HepG2 (cell line): Measurements from ENCODE around the gene KAZN. TPM values are rescaled to one million over a fixed set of nuclear protein-coding genes. Genes with fewer than 3 reads are reported as not detected.
A peak's percentile ranks its signal among the peaks of the same experiment; 100 is the strongest.

Experiments
- CCDC6 ChIP-seq: sonication (generic); formaldehyde crosslinking; IDR thresholded peaks from 2 replicates; pipeline ENCODE4 v1.8.1; 2022; ENCODE audit warnings: mild to moderate bottlenecking, missing genetic modification reagents, moderate library complexity
- FOXA1 ChIP-seq, 2 experiments: fragments of 450-650 bp in 1 of 2; sonication (generic) in 1 of 2; formaldehyde crosslinking in 1 of 2; IDR thresholded peaks; 2 replicates each; pipeline versions ENCODE4 v1.4.0 to v1.6.1; 2016 to 2020; ENCODE audit warnings: missing genetic modification reagents in 1 of 2
- GABPB1 ChIP-seq: IDR thresholded peaks from 2 replicates; pipeline ENCODE4 v1.6.1; 2016; ENCODE audit warnings: mild to moderate bottlenecking, missing genetic modification reagents, moderate library complexity, missing compliant biosample characterization
- KDM4B ChIP-seq: sonication (generic); formaldehyde crosslinking; IDR thresholded peaks from 2 replicates; pipeline ENCODE4 v1.4.0; 2020; ENCODE audit warnings: missing genetic modification reagents
- KLF11 ChIP-seq: IDR thresholded peaks from 2 replicates; pipeline ENCODE4 v1.6.1; 2016; ENCODE audit warnings: missing compliant biosample characterization
- PAWR ChIP-seq: sonication (generic); formaldehyde crosslinking; IDR thresholded peaks from 2 replicates; pipeline ENCODE4 v1.4.0; 2020; ENCODE audit warnings: missing genetic modification reagents, mild to moderate bottlenecking, borderline replicate concordance
- RXRB ChIP-seq: IDR thresholded peaks from 2 replicates; pipeline ENCODE4 v1.6.1; 2016; ENCODE audit warnings: borderline replicate concordance, missing genetic modification reagents, missing compliant biosample characterization
- SIN3B ChIP-seq: fragments of 150-350 bp; IDR thresholded peaks from 2 replicates; pipeline ENCODE4 v1.6.1; 2014; ENCODE audit warnings: low read length
- SRF ChIP-seq: IDR thresholded peaks from 2 replicates; pipeline ENCODE4 v1.6.1; 2011; ENCODE audit warnings: mild to moderate bottlenecking, low read depth, low read length, moderate library complexity
- TAF1 ChIP-seq: sonication (generic); formaldehyde crosslinking; IDR thresholded peaks from 2 replicates; pipeline ENCODE4 v1.4.0; 2020; ENCODE audit warnings: missing genetic modification reagents
- TBP ChIP-seq: sonication (generic); formaldehyde crosslinking; IDR thresholded peaks from 2 replicates; pipeline ENCODE4 v1.5.0; 2020; ENCODE audit warnings: missing genetic modification reagents
- ZBTB33 ChIP-seq: sonication (generic); formaldehyde crosslinking; IDR thresholded peaks from 2 replicates; pipeline ENCODE4 v1.4.0; 2020; ENCODE audit warnings: missing genetic modification reagents
- ZNF501 ChIP-seq: sonication (generic); formaldehyde crosslinking; IDR thresholded peaks from 2 replicates; pipeline ENCODE4 v1.5.1; 2020; ENCODE audit warnings: mild to moderate bottlenecking, moderate library complexity, missing genetic modification reagents
- ZNF564 ChIP-seq: sonication (generic); formaldehyde crosslinking; IDR thresholded peaks from 2 replicates; pipeline ENCODE4 v1.8.1; 2023; ENCODE audit warnings: mild to moderate bottlenecking, missing genetic modification reagents
- ZNF609 ChIP-seq: sonication (generic); formaldehyde crosslinking; IDR thresholded peaks from 2 replicates; pipeline ENCODE4 v1.4.0; 2020; ENCODE audit warnings: mild to moderate bottlenecking, missing genetic modification reagents, borderline replicate concordance
- polyA plus RNA-seq, 8 experiments: library from polyadenylated mRNA; depleted of rRNA in 3 of 8; stranded (reverse) in 7 of 8; unstranded in 1 of 8; fragments of >200 nt; fragmentation: Illumina TruSeq in 4 of 8; extraction: Trizol in 4 of 8; gene quantifications; 2 replicates each; pipeline versions ENCODE4 v1.2.1 to v1.2.3, GENCODE V29; 2011 to 2016; ENCODE audit warnings: low read depth in 4 of 8, missing spikeins in 1 of 8, mixed read lengths in 1 of 8; ENCODE audit not compliant: insufficient read depth in 1 of 8
- total RNA-seq, 5 experiments: library from RNA; depleted of rRNA; stranded (reverse); fragments of >200 nt; fragmentation: Illumina TruSeq; extraction: Trizol; gene quantifications; 2 replicates each; pipeline ENCODE4 v1.2.3, GENCODE V29; 2016; ENCODE audit warnings: low read depth in 1 of 5
- TF ChIP-seq, protein P1 (sequence below): sonication (generic); formaldehyde crosslinking; IDR thresholded peaks from 2 replicates; pipeline ENCODE4 v1.4.0; 2020; ENCODE audit warnings: mild to moderate bottlenecking, missing genetic modification reagents
- TF ChIP-seq, protein P2 (sequence below): sonication (generic); formaldehyde crosslinking; IDR thresholded peaks from 2 replicates; pipeline ENCODE4 v1.4.0; 2020; ENCODE audit warnings: missing genetic modification reagents

KAZN gene
- total and polyA plus RNA-seq, 2 of the 13 experiments (the other 11 are each of a cell fraction or from before 2014, with no cell fraction given) = 10.4 to 13.5 TPM

DNA sequence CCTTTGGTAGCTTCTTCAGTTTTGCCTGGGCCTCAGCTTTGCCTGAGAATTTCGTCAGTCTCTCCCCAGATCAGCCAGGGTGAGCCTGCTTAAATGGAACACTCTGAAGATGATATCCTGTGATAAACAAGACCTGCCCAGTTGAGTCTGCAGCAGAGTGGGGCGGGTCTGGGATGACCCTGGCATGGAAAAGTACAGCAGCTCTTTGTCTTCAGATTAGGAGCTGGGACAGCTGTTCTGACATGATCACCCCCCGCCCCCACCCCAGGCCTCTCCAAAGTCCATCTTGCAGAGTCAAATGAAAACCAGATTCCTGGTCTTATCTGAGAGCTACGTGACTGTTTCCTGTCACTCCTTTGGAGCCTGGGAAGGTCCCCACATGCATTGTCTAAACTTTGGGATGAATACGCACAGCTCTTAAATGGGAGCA is 552.9 kb downstream of the KAZN start (continued):
- no peak; the same call in 1 of the 2 replicates for TF ChIP-seq ZNF609 (CRISPR knock-in tag)
- no peak for TF ChIP-seq SRF
- TF ChIP-seq, protein P1, sequence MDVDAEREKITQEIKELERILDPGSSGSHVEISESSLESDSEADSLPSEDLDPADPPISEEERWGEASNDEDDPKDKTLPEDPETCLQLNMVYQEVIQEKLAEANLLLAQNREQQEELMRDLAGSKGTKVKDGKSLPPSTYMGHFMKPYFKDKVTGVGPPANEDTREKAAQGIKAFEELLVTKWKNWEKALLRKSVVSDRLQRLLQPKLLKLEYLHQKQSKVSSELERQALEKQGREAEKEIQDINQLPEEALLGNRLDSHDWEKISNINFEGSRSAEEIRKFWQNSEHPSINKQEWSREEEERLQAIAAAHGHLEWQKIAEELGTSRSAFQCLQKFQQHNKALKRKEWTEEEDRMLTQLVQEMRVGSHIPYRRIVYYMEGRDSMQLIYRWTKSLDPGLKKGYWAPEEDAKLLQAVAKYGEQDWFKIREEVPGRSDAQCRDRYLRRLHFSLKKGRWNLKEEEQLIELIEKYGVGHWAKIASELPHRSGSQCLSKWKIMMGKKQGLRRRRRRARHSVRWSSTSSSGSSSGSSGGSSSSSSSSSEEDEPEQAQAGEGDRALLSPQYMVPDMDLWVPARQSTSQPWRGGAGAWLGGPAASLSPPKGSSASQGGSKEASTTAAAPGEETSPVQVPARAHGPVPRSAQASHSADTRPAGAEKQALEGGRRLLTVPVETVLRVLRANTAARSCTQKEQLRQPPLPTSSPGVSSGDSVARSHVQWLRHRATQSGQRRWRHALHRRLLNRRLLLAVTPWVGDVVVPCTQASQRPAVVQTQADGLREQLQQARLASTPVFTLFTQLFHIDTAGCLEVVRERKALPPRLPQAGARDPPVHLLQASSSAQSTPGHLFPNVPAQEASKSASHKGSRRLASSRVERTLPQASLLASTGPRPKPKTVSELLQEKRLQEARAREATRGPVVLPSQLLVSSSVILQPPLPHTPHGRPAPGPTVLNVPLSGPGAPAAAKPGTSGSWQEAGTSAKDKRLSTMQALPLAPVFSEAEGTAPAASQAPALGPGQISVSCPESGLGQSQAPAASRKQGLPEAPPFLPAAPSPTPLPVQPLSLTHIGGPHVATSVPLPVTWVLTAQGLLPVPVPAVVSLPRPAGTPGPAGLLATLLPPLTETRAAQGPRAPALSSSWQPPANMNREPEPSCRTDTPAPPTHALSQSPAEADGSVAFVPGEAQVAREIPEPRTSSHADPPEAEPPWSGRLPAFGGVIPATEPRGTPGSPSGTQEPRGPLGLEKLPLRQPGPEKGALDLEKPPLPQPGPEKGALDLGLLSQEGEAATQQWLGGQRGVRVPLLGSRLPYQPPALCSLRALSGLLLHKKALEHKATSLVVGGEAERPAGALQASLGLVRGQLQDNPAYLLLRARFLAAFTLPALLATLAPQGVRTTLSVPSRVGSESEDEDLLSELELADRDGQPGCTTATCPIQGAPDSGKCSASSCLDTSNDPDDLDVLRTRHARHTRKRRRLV = no peak
- no peak for TF ChIP-seq ZBTB33
- no peak for TF ChIP-seq KDM4B
- TF ChIP-seq ZNF501 (CRISPR knock-in tag) = no peak
- TF ChIP-seq, protein P2, sequence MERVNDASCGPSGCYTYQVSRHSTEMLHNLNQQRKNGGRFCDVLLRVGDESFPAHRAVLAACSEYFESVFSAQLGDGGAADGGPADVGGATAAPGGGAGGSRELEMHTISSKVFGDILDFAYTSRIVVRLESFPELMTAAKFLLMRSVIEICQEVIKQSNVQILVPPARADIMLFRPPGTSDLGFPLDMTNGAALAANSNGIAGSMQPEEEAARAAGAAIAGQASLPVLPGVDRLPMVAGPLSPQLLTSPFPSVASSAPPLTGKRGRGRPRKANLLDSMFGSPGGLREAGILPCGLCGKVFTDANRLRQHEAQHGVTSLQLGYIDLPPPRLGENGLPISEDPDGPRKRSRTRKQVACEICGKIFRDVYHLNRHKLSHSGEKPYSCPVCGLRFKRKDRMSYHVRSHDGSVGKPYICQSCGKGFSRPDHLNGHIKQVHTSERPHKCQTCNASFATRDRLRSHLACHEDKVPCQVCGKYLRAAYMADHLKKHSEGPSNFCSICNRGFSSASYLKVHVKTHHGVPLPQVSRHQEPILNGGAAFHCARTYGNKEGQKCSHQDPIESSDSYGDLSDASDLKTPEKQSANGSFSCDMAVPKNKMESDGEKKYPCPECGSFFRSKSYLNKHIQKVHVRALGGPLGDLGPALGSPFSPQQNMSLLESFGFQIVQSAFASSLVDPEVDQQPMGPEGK = peak; percentile 95
- TF ChIP-seq TBP (CRISPR knock-in tag) = no peak
- TF ChIP-seq FOXA1 (IDR thresholded peaks at IDR 0.05) = no peak
- TF ChIP-seq FOXA1 (CRISPR knock-in tag; IDR thresholded peaks at IDR 0.05) = peak; percentile 39; the same call in 1 of the 2 replicates
- TF ChIP-seq RXRB = peak; percentile 67
- no peak for TF ChIP-seq ZNF564 (CRISPR knock-in tag)
- TF ChIP-seq PAWR (CRISPR knock-in tag) = no peak
- TF ChIP-seq KLF11 = no peak
- no peak for TF ChIP-seq SIN3B
- TF ChIP-seq TAF1 (CRISPR knock-in tag) = no peak
- TF ChIP-seq CCDC6 = no peak
- TF ChIP-seq GABPB1 (CRISPR knock-in tag) = no peak
